Breast epithelium (tissue), 4 donors: ENCODE measurements around the gene ZDHHC12. TPM values are rescaled to one million over a fixed set of nuclear protein-coding genes. Genes with fewer than 3 reads are reported as not detected.

Source experiments
- DNase-seq, 2 donors: peaks; one replicate each; pipeline ENCODE4 v3.0.0-alpha.2; 2019; ENCODE audit warnings: low spot score in 2 of 2
- H3K27ac ChIP-seq, 2 donors: fragments of 200-600 bp; sonication (generic) in 1 of 2; one replicate each; pipeline ENCODE4 v1.5.1; 2016 to 2019; ENCODE audit warnings: mild to moderate bottlenecking in 1 of 2
- H3K27me3 ChIP-seq, 2 donors: fragments of 200-600 bp; sonication (generic) in 1 of 2; one replicate each; pipeline versions ENCODE4 v1.5.1 to v1.6.0; 2017 to 2019; ENCODE audit warnings: control low read depth in 1 of 2, mild to moderate bottlenecking in 1 of 2
- H3K36me3 ChIP-seq: fragments of 200-600 bp; one replicate; pipeline ENCODE4 v1.5.1; 2019
- H3K4me1 ChIP-seq, 2 donors: fragments of 200-600 bp; sonication (generic); one replicate each; pipeline ENCODE4 v1.5.1; 2016 to 2019; ENCODE audit warnings: control low read depth in 1 of 2
- H3K4me3 ChIP-seq, 3 donors: fragments of 200-600 bp; sonication (generic); 1 replicate in 2 of 3; 2 replicates in 1 of 3; pipeline ENCODE4 v1.5.1; 2016 to 2019; ENCODE audit warnings: mild to moderate bottlenecking in 3 of 3, moderate library complexity in 2 of 3
- H3K9me3 ChIP-seq, 2 donors: fragments of 200-600 bp; sonication (generic) in 1 of 2; one replicate each; pipeline ENCODE4 v1.5.1; 2016 to 2019; ENCODE audit warnings: control low read depth in 1 of 2
- CTCF ChIP-seq, 3 donors: fragments of 450-650 bp; IDR thresholded peaks; one replicate each; pipeline ENCODE4 v1.5.1; 2016 to 2017; ENCODE audit warnings: antibody characterized with exemption in 3 of 3, mild to moderate bottlenecking in 3 of 3, moderate library complexity in 3 of 3
- POLR2A ChIP-seq: fragments of 450-650 bp; IDR thresholded peaks from one replicate; pipeline ENCODE4 v1.6.1; 2016; ENCODE audit warnings: antibody characterized with exemption, mild to moderate bottlenecking, moderate library complexity
- POLR2AphosphoS5 ChIP-seq, 3 donors: sonication (generic); formaldehyde crosslinking; IDR thresholded peaks; one replicate each; pipeline ENCODE4 v1.6.1; 2017; ENCODE audit warnings: antibody characterized with exemption in 3 of 3
- intact Hi-C: fragments of 100-400 bp; cut with DNase I; formaldehyde crosslinking; loops from one replicate; pipeline ENCODE4 v1.15.1; 2023; ENCODE audit warnings: low total_unique reads
- total RNA-seq, 3 donors: library from RNA; depleted of rRNA; stranded (reverse); fragments of >200 nt; gene quantifications; one replicate each; pipeline ENCODE4 v1.1.0, GENCODE V29; 2016

ZDHHC12 gene
- total RNA-seq, 3 donors from 2014 or later = 15.7 to 33.7 (median 30.2) TPM

GRCh38 chr9:128742401-128742800 lies 18.5 kb upstream of the ZDHHC12 start:
- Histone ChIP-seq H3K36me3 (no peaks in the 10 kb centered on the region), H3K4me1 (no peaks in the 10 kb centered on the region), H3K9me3 (no peaks in the 10 kb centered on the region), H3K27me3 (no peaks in the 10 kb centered on the region), H3K4me3 (no peak overlapping the region), H3K27ac (no peak overlapping the region)
- intact Hi-C loops = no loop called here
- no peak for TF ChIP-seq POLR2AphosphoS5 (IDR thresholded peaks at IDR 0.05)
- DNase-seq = no peak

GRCh38 chr9:128735373-128735772 lies 11.4 kb upstream of the ZDHHC12 start:
- intact Hi-C loops = no loop called here
- Histone ChIP-seq H3K36me3 (no peaks in the 10 kb centered on the region), H3K27me3 (no peaks in the 10 kb centered on the region), H3K9me3 (no peaks in the 10 kb centered on the region), H3K27ac (no peak overlapping the region), H3K4me1 (no peaks in the 10 kb centered on the region), H3K4me3 (no peak overlapping the region)
- DNase-seq = no peak
- no peak for TF ChIP-seq POLR2AphosphoS5 (IDR thresholded peaks at IDR 0.05)
- no peak for TF ChIP-seq POLR2A
- no peak for TF ChIP-seq CTCF (IDR thresholded peaks at IDR 0.05)

- no peaks in the 10 kb centered on the region for H3K9me3 ChIP-seq
- H3K27me3 ChIP-seq = no peaks in the 10 kb centered on the region
- intact Hi-C loops = no loop called here
- peak; percentile 32 to 80 for DNase-seq
- H3K36me3 ChIP-seq = no peaks in the 10 kb centered on the region
- no peaks in the 10 kb centered on the region for H3K4me1 ChIP-seq
- H3K27ac ChIP-seq = peak overlapping the region in 1 of 2 donors; percentile 40
- TF ChIP-seq POLR2AphosphoS5 (IDR thresholded peaks at IDR 0.05) (no peak), CTCF (IDR thresholded peaks at IDR 0.05) (peak in 2 of 3 donors; percentile 29 to 39), POLR2A (no peak)
- H3K4me3 ChIP-seq = no peak overlapping the region
Observed at GRCh38 chr9:128733256-128733655, 9.3 kb upstream of the ZDHHC12 start.

- Histone ChIP-seq H3K4me3 (no peak overlapping the region), H3K27ac (no peak overlapping the region), H3K9me3 (no peaks in the 10 kb centered on the region), H3K36me3 (no peaks in the 10 kb centered on the region), H3K27me3 (no peaks in the 10 kb centered on the region), H3K4me1 (no peaks in the 10 kb centered on the region)
- intact Hi-C loops = no loop called here
- DNase-seq = no peak
- no peak for TF ChIP-seq POLR2AphosphoS5 (IDR thresholded peaks at IDR 0.05)
- TF ChIP-seq CTCF (IDR thresholded peaks at IDR 0.05) = no peak
- no peak for TF ChIP-seq POLR2A
Observed at GRCh38 chr9:128732576-128732975, 8.6 kb upstream of the ZDHHC12 start.

GRCh38 chr9:128731691-128732090 lies 7.8 kb upstream of the ZDHHC12 start:
- Histone ChIP-seq H3K27ac (no peak overlapping the region), H3K36me3 (no peaks in the 10 kb centered on the region), H3K9me3 (no peaks in the 10 kb centered on the region), H3K4me3 (no peak overlapping the region), H3K4me1 (no peaks in the 10 kb centered on the region), H3K27me3 (no peaks in the 10 kb centered on the region)
- DNase-seq = no peak
- TF ChIP-seq CTCF (IDR thresholded peaks at IDR 0.05) (no peak), POLR2AphosphoS5 (IDR thresholded peaks at IDR 0.05) (no peak), POLR2A (no peak)
- intact Hi-C loops = no loop called here

- H3K27ac ChIP-seq = no peak overlapping the region
- no peaks in the 10 kb centered on the region for H3K4me1 ChIP-seq
- no peak overlapping the region for H3K4me3 ChIP-seq
- H3K27me3 ChIP-seq = no peaks in the 10 kb centered on the region
- intact Hi-C loops = no loop called here
- H3K9me3 ChIP-seq = no peaks in the 10 kb centered on the region
- no peak for DNase-seq
- H3K36me3 ChIP-seq = no peaks in the 10 kb centered on the region
- TF ChIP-seq POLR2A (no peak), POLR2AphosphoS5 (IDR thresholded peaks at IDR 0.05) (no peak), CTCF (IDR thresholded peaks at IDR 0.05) (no peak)
Observed at GRCh38 chr9:128731093-128731492, 7.2 kb upstream of the ZDHHC12 start.
